EH (cell line): ENCODE data around the gene NEDD4L.

ENCODE experiments used
- DNase-seq: peaks from one replicate; pipeline ENCODE4 v3.0.0-alpha.2; 2015; ENCODE audit warnings: low read depth

The NEDD4L gene

DNA sequence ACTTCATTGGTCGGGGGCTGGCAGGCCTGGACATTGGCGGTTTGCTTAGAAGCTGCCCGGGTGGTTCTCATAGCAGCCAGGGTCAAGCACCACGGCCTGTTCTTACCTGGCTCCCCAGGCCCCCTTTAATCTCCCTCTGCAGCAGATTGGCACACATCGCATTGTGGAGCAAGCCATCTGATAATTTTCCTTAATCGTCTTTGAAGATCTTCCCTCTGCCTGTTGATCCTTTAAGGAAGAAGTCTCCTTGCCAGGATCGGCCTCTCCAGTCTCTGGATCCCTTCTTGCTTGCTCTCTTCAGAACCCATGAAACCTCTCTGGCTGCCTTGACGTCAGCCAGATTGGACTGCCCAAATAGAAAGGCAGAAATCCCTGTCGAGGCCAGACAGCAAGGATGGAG, 75.8 kb downstream of the NEDD4L start:
- DNase-seq = no peak

DNA sequence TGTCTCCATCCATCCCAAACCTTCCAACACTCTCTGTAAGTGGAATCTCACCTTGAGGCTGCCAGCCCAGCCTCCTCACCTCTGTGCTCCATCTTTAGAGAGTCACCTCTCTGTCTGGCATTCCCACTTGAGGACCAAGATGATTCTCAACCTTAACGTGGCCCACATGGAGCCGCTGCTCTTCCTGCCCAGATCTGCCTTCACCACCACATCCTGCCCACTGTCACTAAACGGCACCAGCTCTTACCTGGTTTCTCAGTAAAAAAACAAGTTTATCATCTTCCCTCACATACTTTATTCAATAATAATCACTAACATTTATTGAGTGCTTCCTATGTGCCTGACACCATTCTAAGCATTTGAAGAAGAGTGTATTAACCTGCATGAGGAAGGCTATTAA, 80.4 kb downstream of the NEDD4L start:
- no peak for DNase-seq

DNA sequence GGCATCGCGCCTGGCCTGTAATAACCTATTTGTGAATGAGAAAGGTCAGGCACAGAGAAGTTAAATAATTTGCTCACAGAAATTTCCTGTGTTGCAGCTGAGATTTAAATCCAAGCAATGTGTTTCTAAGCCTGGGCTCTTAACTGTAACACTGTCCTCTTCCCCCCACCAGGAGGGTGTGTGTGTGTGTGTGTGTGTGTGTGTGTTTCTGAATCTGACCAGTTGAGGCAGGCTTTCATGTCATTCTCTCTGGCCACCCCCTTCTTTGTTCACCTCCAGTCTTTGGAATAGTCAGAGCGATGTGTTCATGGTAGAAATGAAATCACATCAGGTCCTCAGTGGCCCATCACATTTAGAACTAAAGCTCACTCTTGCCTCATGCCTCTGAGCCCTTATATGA, 81.2 kb downstream of the NEDD4L start:
- no peak for DNase-seq

DNA sequence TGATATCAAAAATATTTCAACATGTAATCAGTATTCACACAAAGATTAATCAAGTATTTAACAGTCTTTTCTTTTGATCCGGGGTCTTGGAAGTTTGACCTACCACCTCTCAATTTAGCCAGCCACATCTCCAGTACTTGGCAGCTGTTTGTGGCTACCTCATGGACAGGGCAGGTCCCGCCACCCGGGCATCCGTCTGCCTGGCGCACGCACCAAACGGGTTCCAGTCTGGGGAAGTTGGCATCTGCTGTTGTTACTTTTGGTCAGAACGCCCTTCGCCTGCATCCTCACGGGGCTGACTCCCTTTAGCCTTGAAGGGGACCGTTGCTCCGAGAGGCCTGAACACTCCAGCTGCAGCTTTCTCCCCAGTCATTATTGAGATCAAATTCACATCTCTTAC, 81.7 kb downstream of the NEDD4L start:
- no peak for DNase-seq

DNA sequence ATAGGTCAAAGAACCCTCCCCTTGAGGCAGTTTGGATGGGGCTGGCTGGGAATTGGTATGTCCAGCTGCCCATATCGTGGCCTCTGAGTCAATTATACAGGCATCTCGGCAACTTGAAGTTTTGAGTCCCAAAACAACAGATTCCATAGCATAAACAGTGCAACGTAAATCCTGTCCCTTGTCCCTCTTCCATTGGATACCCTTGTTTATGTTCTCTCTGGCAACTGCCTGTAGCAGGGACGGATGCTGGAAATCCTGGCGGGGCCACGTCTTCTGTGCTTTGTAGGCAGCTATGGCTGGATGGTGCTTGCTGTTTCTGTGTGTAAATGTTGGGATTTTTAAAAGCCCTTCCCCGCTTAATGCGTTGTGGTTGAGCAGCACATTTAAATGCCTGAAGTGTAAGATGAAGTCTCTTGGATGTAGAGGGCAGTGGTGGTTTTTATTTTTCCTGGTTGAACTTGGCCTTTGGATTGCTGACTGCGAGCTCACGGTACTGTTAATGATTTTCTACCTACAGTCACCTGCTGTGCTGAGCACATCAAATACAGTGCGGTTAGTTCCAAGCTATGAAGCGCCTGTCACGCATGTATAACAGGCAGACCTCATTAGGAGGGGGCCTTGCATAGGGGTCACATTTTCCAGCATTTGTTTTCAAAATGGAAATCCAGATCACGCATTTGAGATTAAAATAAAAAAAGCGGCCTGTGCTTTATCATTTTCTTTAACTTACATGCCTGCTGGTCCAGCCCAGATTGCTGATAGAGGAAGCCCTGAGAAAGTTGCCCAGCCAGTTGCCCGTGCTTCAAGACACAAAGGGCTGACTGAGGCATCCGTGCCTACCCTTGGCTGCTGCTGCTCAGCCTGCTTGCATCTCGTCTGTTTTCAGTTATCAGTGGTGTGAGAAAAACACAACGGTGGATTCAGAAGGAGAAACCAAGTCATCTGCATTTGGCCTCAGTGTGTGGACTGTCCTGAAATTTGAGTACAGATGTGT, 84.7 kb downstream of the NEDD4L start:
- DNase-seq = no peak

DNA sequence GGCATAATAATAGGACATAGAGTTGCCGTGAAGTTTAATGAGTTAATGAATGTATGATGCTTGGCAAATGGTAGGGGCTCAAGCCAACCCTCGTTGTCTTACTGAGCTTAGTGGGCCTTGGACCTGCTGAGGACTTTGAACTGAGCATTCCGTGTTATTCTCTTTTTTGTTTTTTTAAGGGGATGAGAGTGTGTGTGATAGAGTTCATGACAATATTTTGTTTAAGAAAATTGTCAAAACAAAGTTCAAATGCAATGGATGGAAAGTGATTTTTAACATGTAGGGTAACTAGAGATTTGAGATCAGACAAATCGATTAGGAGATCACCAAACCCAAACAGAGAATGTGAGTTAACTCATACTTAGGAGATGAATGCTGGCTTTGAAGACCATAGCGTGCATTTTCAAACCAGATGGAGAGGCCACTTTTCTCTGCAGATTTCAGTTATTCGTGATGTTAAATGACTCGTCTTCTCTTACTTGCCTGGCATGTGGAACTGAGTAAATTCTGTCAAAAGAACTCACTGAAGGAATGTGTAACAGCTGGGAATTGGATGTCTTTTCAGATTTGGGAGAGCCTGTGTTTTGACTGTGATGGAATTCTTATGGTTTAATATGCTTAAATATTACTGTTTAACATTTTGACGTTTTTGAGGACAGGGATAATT, 88.7 kb downstream of the NEDD4L start:
- peak; percentile 39 for DNase-seq

DNA sequence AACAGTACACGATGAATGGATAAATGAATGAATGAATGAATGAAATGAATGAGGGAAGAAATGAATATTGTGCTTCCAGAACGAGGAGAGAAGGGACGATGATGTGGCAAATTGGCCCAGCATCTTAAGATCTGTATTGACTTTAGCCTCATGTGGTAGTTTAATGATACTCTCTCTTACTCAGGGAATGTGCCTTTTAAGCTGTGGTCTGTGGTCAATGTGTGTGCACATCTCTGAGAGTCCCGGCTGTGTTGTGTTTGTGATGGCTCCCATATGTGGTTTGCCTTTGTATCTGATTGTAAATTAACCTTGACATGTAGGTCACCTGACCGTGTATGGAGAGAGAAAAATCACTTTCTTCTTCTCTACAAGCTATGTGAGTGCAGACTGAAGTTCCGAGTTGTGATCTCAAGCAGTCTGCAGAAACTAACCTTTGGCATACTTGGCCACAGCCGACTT, 91.2 kb downstream of the NEDD4L start:
- DNase-seq = peak; percentile 85

DNA sequence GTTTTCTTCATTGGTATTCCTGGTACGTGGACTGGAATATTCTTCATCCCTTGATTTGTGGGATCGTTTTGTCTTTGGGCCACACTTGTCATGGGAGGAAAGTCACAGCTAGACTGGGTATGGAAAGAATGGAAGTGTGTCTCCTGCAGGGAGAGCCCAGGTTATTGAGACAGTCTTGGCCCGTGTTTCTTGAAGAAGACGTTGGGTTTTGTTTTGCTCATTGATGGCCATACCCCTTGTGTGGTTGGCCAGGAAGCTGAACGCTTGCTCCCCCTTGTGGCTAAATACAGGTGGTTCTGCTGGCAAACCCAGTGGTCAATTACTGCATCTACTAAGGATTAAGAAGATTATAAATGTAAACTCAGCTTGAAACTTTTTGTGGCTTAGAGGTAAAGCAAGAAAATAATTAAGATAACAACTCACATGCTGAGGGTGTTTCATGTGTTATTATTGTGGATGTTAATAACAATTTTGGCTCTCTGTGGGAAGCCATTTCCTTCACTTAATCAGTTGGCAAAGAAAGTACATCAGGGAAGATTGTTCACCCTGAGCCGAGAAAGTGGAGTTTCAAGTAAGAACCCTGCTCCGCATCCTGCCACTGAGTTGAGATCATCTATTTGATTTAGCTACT, 91.8 kb downstream of the NEDD4L start:
- DNase-seq = peak; percentile 74

DNA sequence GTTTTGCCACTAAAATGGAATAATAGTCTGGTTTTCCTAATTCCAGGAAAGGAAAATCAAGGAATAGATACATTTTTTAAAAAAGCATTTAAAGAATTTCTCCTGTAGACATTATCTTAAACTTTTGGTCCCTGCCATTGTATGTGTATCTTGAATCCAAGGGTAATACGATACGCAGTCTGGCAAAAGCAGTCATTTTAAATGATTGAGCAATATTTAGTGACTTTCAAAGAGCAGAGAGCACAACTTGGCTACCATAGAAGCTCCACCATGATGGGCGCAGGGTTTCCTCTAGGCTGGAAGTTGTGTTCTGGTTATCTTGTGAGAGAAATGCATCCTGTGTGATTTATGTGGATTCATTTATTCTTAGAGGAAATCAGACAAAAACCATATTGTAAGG, 92.9 kb downstream of the NEDD4L start:
- no peak for DNase-seq

DNA sequence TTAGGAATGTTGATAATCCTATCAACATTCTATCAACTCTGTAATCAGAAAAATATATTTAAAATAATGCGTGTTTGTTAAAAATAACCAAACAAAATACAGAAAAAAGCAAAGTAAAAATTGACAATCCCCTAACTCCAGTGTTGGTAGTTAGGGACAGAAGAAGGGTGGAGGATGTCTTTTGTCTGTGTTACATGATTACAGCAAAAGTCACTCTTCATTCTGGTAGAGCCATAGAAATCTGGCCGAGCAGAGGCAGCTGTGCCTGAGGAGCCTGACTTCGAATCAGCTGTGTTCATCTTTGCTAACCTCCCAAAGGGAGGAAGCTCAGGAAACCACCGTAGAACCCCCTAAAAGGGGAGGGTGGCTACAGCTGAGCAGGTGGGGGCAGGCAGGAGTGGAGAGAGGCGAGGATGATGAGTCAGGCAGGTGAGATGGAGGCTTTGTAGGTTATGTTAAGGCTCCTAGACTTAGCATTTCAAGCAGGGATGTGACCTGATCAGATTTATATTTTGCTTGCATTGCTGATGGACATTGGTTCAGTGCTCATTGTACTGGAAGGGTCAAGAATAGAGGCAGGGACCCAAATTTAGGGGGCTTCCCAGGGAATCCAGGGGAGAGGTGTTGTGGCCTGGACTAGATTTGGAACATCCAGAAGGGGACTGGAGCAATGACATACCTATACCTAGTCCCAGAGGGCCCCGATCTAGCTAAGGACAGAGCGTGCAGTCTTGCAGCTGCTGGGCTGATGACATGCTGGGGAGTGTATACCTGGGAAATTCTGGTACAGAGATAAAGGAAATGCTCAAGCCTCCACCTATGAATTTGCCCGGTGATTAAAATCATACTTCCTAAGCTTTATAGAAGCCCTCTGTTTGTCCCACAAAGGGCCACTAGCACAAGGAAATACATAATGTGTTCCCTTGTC, 95.7 kb downstream of the NEDD4L start:
- no peak for DNase-seq

DNA sequence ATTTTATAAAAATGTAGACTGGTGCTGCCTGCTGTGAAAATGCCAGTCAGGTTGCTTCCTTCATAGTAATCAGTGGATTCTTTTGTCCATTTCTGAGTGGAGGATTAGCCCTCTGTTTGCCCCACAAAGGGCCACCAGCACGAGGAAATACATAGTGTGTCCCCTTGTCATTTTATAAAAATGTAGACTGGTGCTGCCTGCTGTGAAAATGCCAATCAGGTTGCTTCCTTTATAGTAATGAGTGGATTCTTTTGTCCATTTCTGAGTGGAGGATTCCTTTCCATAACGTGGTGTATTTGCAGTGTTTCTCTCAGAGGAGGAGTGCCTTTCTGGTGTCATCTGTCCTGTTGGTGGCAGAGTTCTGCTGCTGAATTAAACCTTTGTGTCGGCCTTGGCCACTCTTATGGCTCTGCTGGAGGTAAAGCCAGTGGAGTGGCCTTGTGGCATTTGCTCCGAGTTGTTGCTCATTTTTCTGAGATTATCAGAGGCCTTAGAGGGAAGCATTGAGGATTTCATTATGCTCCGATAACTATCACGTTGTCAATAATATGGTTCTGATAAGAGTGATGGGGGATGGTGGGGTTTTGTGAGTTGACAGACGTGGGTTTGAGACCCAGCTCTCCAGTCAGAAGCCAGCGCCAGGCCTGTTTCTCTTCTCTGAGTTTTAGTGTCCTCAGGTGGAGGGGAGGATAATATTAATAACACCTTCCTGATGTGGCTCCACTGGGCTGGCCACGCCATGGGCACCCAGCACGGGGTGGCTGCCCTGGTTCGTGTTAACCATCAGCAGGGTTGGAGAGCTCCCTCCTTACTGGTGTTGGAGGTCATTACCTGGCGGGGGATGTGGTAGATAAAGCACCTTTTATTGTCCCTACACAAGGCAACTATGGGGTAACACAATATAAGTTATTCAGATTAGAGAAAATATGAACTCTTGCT, 96.6 kb downstream of the NEDD4L start:
- peak; percentile 15 for DNase-seq

DNA sequence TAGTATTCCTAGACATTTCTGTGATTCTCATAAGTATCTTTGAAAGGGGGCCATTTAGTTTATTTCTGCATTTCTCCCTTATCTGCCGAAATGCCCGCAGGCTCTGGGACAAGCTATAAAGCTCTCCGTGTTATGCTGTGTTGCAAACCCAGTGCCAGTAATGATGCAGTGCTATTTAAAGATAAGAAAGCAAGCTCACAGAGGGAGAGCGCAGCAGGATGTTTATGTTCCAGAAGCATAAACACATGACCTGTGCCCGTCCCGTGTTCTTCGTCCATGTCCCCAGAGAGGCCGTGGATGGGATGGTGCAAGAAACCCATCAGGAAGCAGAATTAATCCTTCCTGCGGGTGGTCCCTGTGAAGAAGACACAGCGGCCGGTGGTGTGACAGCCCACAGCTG, 99.4 kb downstream of the NEDD4L start:
- no peak for DNase-seq

DNA sequence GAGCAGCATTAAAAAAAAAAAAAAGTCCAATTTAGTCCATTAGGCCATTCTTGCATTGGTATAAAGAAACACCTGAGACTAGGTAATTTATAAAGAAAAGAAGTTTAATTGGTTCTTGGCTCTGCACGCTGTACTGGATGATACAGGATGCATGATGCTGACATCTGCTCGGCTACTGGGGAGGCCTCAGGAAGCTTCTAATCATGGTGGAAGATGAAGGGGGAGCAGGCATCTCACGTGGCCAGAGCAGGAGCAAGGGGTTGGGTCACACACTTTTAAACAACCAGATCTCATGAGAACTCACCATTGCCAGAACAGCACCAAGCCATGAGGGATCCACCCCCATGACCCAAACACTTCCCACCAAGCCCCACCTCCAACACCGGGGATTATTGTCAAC, 100.1 kb downstream of the NEDD4L start:
- DNase-seq = no peak

DNA sequence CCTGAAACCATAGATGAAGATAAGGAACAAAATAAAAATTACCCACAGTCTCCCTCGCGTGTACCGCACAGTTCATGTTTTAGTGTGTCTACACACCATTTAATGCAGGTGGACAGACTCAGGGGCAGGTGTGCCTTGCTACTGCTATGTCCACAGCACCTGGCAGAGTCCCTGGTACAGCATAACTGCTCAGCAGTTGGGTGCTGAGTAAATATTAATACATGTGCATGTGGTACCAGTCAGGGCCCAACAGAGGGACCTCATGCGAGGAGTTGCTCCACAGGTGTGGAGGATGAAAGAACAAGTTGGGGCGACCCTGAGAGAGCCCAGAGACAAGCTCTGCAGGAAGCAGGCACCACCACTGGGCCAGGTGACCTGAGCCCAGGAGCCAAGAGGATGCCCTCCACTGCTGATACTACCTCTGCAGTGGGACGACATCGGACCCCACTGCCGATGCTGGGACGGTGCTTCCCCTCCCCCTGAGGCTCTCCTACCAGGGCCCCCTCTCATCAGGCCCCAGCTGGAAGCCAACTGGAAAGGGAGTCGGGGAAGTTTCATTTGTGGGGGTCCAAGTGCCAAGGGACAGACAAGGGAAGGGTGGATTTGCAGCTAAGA, 100.8 kb downstream of the NEDD4L start:
- no peak for DNase-seq

DNA sequence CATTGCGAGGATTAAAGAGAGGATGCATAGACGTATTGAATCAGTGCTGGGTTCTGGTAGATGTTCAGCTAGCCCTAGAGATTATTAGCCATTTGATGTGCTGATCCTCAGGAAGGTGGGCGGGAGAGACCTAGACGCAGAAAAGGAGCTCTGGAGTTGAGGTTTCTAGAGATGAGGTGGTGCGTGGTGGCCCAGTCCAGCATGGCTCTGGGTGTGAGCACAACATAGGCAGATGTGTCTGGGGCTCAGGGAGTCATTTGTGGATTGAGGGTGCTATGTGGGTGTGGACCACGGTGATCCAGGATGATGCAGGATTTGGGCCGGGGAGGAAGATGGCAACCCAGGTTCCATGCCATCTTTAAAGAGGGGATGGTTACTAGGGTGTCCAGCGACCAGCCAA, 102.1 kb downstream of the NEDD4L start:
- no peak for DNase-seq

DNA sequence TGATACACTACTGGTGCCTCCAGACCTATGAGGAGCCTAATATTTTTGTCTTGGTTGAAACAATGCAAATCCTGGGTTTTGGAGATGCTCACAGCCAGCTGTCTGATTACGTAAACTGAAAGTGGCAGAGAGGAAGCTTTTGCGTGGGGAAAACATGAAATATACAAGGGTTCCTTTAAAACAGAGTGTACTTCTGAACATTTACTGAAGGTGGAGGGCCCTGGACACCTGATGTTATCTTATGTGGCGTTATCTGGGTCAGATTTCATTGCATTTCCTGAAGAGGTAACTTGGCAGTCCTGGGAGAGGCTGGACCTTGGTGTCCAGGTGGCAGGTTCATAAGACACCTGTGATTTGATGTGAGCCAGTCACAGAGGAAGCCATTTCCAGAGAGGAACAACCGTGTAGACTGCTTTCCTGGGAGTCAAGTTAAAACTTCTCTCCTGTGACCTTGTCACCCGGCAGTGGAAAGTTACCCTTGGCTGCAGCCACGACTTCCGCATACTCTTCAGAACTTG, 105.0 kb downstream of the NEDD4L start:
- no peak for DNase-seq

DNA sequence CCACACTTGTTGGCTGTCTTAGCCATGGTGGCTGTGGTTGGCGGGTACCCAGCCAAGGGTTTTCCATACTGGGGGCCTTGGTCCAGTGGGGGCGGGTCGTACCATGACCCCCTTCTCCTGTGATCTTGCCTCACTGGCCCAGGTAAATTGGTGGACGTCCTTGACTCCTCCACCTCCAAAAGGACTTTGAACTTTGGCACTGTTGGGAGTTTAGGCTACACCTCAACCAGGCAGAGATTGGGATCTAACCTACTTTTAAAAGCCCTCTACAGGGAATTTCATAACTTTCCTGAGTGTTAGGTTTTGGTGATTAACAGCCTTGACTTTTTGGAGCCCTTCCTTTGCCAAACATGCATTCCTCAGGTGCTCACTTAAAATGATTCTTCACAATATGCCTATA, 106.7 kb downstream of the NEDD4L start:
- DNase-seq = no peak

DNA sequence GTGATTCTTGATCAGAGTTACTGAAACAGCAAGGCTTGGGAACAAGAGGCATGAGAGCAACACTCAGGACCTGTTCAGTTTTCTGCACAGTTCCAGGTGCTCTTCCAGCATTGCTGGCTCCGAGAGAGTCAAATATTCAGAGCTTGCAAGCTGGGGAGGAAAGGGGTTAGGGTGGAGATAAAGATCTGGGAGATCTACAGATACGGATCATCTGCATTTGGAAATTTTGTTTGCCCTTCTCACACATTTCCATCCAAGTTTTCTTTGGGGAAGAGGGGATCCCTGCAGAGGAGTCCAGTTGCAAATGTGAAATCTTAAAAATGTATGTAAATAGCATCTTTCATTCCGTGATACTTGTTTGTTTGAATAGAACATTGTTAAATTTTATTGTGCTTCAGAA, 108.2 kb downstream of the NEDD4L start:
- no peak for DNase-seq

DNA sequence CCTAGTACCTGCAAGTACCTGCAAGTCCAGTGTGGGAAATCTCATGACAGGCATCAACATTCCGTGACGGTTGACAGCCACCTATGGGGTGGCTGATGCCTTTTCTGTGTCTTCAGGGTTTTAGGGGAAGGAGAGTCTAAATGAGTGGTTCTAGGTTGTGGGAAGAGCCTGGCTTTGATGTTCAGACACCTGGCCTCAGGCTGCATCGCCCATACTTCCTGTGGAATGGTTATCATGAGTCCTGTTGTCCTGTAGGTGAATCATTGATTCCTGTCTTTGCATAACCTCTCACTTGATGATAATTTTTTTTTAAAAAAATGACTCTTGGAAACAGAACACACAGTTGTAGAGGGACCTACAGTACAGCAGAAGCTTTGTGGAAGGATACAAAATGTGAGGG, 108.9 kb downstream of the NEDD4L start:
- DNase-seq = no peak

DNA sequence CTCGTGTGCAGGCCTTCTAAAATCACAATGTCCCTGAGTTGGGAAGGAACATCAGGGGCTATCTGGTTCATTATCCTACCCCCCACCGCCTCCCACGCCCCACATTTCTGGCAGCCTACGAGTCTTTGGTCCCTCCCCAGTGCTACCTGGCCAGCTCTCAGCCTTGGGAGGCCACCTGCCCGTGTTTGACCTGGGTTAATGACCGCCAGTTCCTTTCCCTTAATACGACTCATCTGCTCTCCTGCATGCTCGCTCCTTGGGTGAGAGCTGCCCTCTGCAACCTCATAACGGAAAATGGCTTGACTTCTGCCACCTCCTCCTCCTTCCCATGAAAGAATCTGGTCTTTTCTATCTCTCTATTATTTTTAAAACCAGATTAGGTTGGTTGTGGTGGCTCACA, 112.5 kb downstream of the NEDD4L start:
- no peak for DNase-seq
